HEK293 (cell line): ENCODE measurements around the gene EZH2.

ENCODE experiments used
- CTCF ChIA-PET: fragments of 350-600 bp; formaldehyde crosslinking; extraction: SDS; loops from one replicate; lab custom pipeline; 2021; ENCODE audit warnings: antibody characterized with exemption; lab: Yijun Ruan, JAX
- POLR2A ChIA-PET: fragments of 300-600 bp; formaldehyde crosslinking; extraction: SDS; loops from one replicate; lab custom pipeline; 2020; ENCODE audit warnings: antibody characterized with exemption, inconsistent platforms; lab: Yijun Ruan, JAX
- H3K27ac ChIP-seq: fragments of 200-500 bp; sonication (Bioruptor generic); 2 replicates; pipeline ENCODE4 v1.5.1; 2014; ENCODE audit warnings: low read depth, low read length, control low read depth, inconsistent platforms; ENCODE audit errors: extremely low read depth
- H3K36me3 ChIP-seq, 2 experiments: fragments of 200-500 bp in 1 of 2; sonication (Bioruptor generic) in 1 of 2; 1 replicate in 1 of 2; 2 replicates in 1 of 2; pipeline ENCODE4 v1.5.1; 2014 to 2017; ENCODE audit warnings: inconsistent platforms in 2 of 2, low read length in 2 of 2; ENCODE audit not compliant: control insufficient read depth in 2 of 2, insufficient read depth in 1 of 2
- H3K4me1 ChIP-seq: fragments of 200-500 bp; sonication (Bioruptor generic); 2 replicates; pipeline ENCODE4 v1.5.1; 2014; ENCODE audit warnings: mild to moderate bottlenecking, low read length, inconsistent platforms; ENCODE audit not compliant: control insufficient read depth, insufficient read depth
- H3K4me3 ChIP-seq: 2 replicates; pipeline ENCODE4 v1.5.1; 2011; ENCODE audit warnings: low read depth, mild to moderate bottlenecking, control low read depth, low read length, moderate library complexity
- H3K9me3 ChIP-seq: fragments of 200-500 bp; sonication (Bioruptor generic); 2 replicates; pipeline ENCODE4 v1.5.1; 2014; ENCODE audit warnings: low read depth, low read length, inconsistent platforms; ENCODE audit not compliant: control insufficient read depth, insufficient read depth
- MZF1 ChIP-seq: fragments of 450-650 bp; formaldehyde crosslinking; IDR thresholded peaks from 2 replicates; pipeline ENCODE4 v1.5.1; 2017; ENCODE audit warnings: missing biosample characterization, missing genetic modification characterization, borderline replicate concordance
- PRDM1 ChIP-seq: fragments of 450-650 bp; formaldehyde crosslinking; IDR thresholded peaks from 2 replicates; pipeline ENCODE4; 2016; ENCODE audit warnings: missing biosample characterization, missing genetic modification characterization
- TRIM28 ChIP-seq: IDR thresholded peaks from 2 replicates; pipeline ENCODE4 v1.6.1; 2011; ENCODE audit warnings: low read length, control low read depth, borderline replicate concordance
- ZBTB21 ChIP-seq: fragments of 450-650 bp; formaldehyde crosslinking; IDR thresholded peaks from 2 replicates; pipeline ENCODE4 v1.5.1; 2017; ENCODE audit warnings: missing biosample characterization, missing genetic modification characterization
- ZFHX2 ChIP-seq: fragments of 450-650 bp; formaldehyde crosslinking; conservative IDR thresholded peaks from 2 replicates; pipeline ENCODE4 v1.5.1; 2016; ENCODE audit warnings: missing biosample characterization, missing genetic modification characterization
- ZNF121 ChIP-seq: fragments of 450-650 bp; formaldehyde crosslinking; IDR thresholded peaks from 2 replicates; pipeline ENCODE4 v1.5.1; 2016; ENCODE audit warnings: missing biosample characterization, missing genetic modification characterization
- ZNF324 ChIP-seq: fragments of 450-650 bp; formaldehyde crosslinking; IDR thresholded peaks from 2 replicates; pipeline ENCODE4 v1.5.1; 2016; ENCODE audit warnings: missing biosample characterization, missing genetic modification characterization
- ZNF350 ChIP-seq: fragments of 450-650 bp; formaldehyde crosslinking; IDR thresholded peaks from 2 replicates; pipeline ENCODE4 v1.5.0; 2017; ENCODE audit warnings: missing biosample characterization, mild to moderate bottlenecking, missing genetic modification characterization
- ZNF404 ChIP-seq: fragments of 450-650 bp; formaldehyde crosslinking; IDR thresholded peaks from 2 replicates; pipeline ENCODE4 v1.5.1; 2017; ENCODE audit warnings: missing biosample characterization, missing genetic modification characterization
- ZNF514 ChIP-seq: fragments of 450-650 bp; formaldehyde crosslinking; IDR thresholded peaks from 2 replicates; pipeline ENCODE4 v1.5.1; 2016; ENCODE audit warnings: missing biosample characterization, missing genetic modification characterization
- ZNF558 ChIP-seq: fragments of 450-650 bp; formaldehyde crosslinking; IDR thresholded peaks from 2 replicates; pipeline ENCODE4 v1.5.1; 2016; ENCODE audit warnings: missing biosample characterization, missing genetic modification characterization
- ZNF560 ChIP-seq: fragments of 450-650 bp; formaldehyde crosslinking; IDR thresholded peaks from 2 replicates; pipeline ENCODE4 v1.5.1; 2017; ENCODE audit warnings: missing biosample characterization, missing genetic modification characterization, borderline replicate concordance
- ZNF623 ChIP-seq: fragments of 450-650 bp; formaldehyde crosslinking; IDR thresholded peaks from 2 replicates; pipeline ENCODE4 v1.5.1; 2016; ENCODE audit warnings: missing biosample characterization, missing genetic modification characterization
- ZNF660 ChIP-seq: fragments of 450-650 bp; IDR thresholded peaks from 2 replicates; pipeline ENCODE4 v1.5.1; 2018; ENCODE audit warnings: missing biosample characterization, mild to moderate bottlenecking, missing genetic modification characterization
- TF ChIP-seq, protein P1 (sequence below): fragments of 450-650 bp; formaldehyde crosslinking; IDR thresholded peaks from 2 replicates; pipeline ENCODE4 v1.5.1; 2017; ENCODE audit warnings: missing biosample characterization, missing genetic modification characterization
- TF ChIP-seq, protein P2 (sequence below): fragments of 450-650 bp; formaldehyde crosslinking; IDR thresholded peaks from 2 replicates; pipeline ENCODE4 v1.5.1; 2016; ENCODE audit warnings: missing biosample characterization, missing genetic modification characterization
- TF ChIP-seq, protein P3 (sequence below): fragments of 450-650 bp; formaldehyde crosslinking; IDR thresholded peaks from 2 replicates; pipeline ENCODE4 v1.5.1; 2016; ENCODE audit warnings: missing biosample characterization, missing genetic modification characterization

EZH2 gene

DNA sequence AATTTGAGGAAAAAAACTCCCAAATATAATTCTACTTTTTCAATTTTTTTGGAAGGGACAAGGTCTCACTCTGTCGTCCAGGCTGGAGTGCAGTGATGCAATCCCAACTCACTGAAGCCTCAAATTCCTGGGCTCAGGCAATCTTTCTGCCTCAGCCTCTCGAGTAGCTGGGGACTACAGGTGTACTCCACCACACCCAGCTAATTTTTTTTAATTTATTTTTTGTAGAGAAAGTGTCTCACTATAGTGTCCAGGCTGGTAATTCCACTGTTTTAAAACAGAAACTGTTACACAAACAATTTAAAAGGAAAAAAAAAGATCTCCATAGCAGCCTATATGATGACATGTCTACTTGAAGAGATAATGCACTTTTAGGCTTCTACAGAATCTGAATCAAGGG, 25.6 kb downstream of the EZH2 start:
- Histone ChIP-seq H3K4me1 (no peaks in the 10 kb centered on the region), H3K9me3 (no peaks in the 10 kb centered on the region), H3K36me3 (no peaks in the 10 kb centered on the region), H3K27ac (no peak overlapping the region), H3K4me3 (no peak overlapping the region)
- TF ChIP-seq ZNF121 (tag by site-specific recombination) (peak; percentile 70), ZNF660 (no peak), ZNF324 (tag by site-specific recombination) (no peak)
- ChIA-PET CTCF (interaction anchor here (0.6 to 0.7 kb wide), 4 partner anchors 10 to 599 kb away, joined by 3 read pairs; no protein-coding TSS in a partner anchor), POLR2A (no interaction called here)

DNA sequence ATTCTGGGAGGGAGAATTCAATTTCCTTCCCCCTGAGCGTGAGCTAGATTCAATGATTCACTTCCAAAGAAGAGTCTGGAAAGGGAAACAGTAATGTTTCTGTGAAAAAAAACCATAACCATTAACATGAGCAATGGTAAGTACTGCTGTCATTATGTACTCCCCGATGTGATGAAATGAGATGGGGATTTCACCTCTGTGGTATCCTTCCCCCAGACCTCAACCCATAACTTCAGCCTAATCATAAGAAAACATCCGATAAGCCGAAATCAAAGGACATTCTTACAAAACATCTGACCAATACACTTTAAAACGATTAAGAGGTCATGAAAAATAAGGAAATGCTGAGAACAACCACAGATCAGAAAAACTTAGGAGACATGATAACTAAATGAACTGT, 27.2 kb downstream of the EZH2 start:
- no peak overlapping the region for H3K4me3 ChIP-seq
- TF ChIP-seq PRDM1 (tag by site-specific recombination), result 0 out of 2 replicates have a peak, but pooled peaks have one; percentile 29
- TF ChIP-seq TRIM28, result no peak
- TF ChIP-seq MZF1 (tag by site-specific recombination), result 0 out of 2 replicates have a peak, but pooled peaks have one; percentile 32
- no peaks in the 10 kb centered on the region for H3K9me3 ChIP-seq
- no peak overlapping the region for H3K27ac ChIP-seq
- H3K36me3 ChIP-seq, result no peaks in the 10 kb centered on the region
- ChIA-PET CTCF (interaction anchor here (0.6 to 2.9 kb wide), 8 partner anchors 11 to 106 kb away, joined by 3 to 14 read pairs (median 4); no protein-coding TSS in a partner anchor), POLR2A (no interaction called here)
- no peaks in the 10 kb centered on the region for H3K4me1 ChIP-seq

DNA sequence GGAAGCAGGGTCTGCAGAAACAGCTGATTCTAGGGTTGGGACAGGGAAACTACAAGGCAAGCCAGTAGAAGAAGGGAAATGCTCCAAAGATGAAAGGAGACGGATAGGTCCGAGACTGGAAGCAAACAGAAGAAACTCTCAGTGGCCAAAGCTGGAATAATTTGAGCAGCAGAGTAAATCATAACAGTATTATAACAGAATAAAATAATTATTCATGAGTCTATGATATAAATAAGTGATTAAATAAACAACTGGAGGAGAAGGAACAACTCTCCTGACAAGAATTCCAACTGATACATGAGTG, 27.6 kb downstream of the EZH2 start:
- Histone ChIP-seq H3K27ac (no peak overlapping the region), H3K9me3 (no peaks in the 10 kb centered on the region), H3K36me3 (no peaks in the 10 kb centered on the region), H3K4me1 (no peaks in the 10 kb centered on the region), H3K4me3 (no peak overlapping the region)
- POLR2A ChIA-PET, result no interaction called here
- CTCF ChIA-PET, result interaction anchor here (0.6 to 2.9 kb wide), 10 partner anchors 11 to 993 kb away, joined by 3 to 14 read pairs (median 4); no protein-coding TSS in a partner anchor
- no peak for TF ChIP-seq ZNF560 (tag by site-specific recombination)
- TF ChIP-seq, protein P1, sequence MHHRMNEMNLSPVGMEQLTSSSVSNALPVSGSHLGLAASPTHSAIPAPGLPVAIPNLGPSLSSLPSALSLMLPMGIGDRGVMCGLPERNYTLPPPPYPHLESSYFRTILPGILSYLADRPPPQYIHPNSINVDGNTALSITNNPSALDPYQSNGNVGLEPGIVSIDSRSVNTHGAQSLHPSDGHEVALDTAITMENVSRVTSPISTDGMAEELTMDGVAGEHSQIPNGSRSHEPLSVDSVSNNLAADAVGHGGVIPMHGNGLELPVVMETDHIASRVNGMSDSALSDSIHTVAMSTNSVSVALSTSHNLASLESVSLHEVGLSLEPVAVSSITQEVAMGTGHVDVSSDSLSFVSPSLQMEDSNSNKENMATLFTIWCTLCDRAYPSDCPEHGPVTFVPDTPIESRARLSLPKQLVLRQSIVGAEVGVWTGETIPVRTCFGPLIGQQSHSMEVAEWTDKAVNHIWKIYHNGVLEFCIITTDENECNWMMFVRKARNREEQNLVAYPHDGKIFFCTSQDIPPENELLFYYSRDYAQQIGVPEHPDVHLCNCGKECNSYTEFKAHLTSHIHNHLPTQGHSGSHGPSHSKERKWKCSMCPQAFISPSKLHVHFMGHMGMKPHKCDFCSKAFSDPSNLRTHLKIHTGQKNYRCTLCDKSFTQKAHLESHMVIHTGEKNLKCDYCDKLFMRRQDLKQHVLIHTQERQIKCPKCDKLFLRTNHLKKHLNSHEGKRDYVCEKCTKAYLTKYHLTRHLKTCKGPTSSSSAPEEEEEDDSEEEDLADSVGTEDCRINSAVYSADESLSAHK (tag by site-specific recombination), result 0 out of 2 replicates have a peak, but pooled peaks have one; percentile 18

DNA sequence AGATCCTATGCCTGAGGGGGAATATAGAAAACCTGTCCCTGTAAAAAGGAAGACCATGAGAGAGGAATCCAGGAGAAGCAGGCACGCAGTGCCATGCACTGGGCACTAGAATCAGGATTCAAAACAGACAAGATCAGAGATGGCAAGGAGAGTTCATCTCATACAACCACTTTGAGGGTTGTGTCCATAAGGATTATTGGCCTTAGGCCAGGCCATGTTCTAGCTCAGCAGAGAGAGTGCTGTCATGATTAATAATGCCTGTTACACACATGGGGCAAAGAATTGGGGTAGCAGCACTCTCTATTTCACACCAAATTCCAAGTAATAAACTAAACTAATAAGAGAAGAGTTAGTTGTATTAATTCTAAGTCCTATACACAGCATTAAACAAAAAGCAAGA, 29.1 kb downstream of the EZH2 start:
- no peaks in the 10 kb centered on the region for H3K9me3 ChIP-seq
- ChIA-PET POLR2A (interaction anchor here (0.6 kb wide), 1 partner anchor 472 kb away, joined by 3 read pairs; no protein-coding TSS in a partner anchor), CTCF (interaction anchor here (2.9 kb wide), 1 partner anchor 9 kb away, joined by 14 read pairs; no protein-coding TSS in a partner anchor)
- H3K4me3 ChIP-seq, result no peak overlapping the region
- 0 out of 2 replicates have a peak, but pooled peaks cover 2% of the 10 kb centered on the region for H3K4me1 ChIP-seq
- no peak overlapping the region for H3K27ac ChIP-seq
- H3K36me3 ChIP-seq, result no peaks in the 10 kb centered on the region
- TF ChIP-seq ZNF514 (tag by site-specific recombination), result no peak
- TF ChIP-seq ZNF623, result no peak
- TF ChIP-seq, protein P2, sequence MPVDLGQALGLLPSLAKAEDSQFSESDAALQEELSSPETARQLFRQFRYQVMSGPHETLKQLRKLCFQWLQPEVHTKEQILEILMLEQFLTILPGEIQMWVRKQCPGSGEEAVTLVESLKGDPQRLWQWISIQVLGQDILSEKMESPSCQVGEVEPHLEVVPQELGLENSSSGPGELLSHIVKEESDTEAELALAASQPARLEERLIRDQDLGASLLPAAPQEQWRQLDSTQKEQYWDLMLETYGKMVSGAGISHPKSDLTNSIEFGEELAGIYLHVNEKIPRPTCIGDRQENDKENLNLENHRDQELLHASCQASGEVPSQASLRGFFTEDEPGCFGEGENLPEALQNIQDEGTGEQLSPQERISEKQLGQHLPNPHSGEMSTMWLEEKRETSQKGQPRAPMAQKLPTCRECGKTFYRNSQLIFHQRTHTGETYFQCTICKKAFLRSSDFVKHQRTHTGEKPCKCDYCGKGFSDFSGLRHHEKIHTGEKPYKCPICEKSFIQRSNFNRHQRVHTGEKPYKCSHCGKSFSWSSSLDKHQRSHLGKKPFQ, result no peak
- no peak for TF ChIP-seq ZNF558 (tag by site-specific recombination)
- TF ChIP-seq ZNF350 (tag by site-specific recombination), result no peak
- no peak for TF ChIP-seq ZBTB21
- no peak for TF ChIP-seq ZFHX2 (tag by site-specific recombination)
- no peak for TF ChIP-seq ZNF404 (tag by site-specific recombination)
- TF ChIP-seq, protein P3, sequence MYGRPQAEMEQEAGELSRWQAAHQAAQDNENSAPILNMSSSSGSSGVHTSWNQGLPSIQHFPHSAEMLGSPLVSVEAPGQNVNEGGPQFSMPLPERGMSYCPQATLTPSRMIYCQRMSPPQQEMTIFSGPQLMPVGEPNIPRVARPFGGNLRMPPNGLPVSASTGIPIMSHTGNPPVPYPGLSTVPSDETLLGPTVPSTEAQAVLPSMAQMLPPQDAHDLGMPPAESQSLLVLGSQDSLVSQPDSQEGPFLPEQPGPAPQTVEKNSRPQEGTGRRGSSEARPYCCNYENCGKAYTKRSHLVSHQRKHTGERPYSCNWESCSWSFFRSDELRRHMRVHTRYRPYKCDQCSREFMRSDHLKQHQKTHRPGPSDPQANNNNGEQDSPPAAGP (tag by site-specific recombination), result no peak
